ENCODE results near the gene GAL3ST1. TPM values are rescaled to one million over a fixed set of nuclear protein-coding genes. Genes with fewer than 3 reads are reported as not detected.

The GAL3ST1 gene
- total RNA-seq, 2 experiments from 2014 or later = not detected

GRCh38 chr22:30612789-30613188, 38.3 kb upstream of the GAL3ST1 start:
- no peaks in the 10 kb centered on the region for H4K20me1 ChIP-seq (ENCODE audit: insufficient read depth, low read length)
- H3K9me3 ChIP-seq (ENCODE audit: low read length) = no peaks in the 10 kb centered on the region
- TF ChIP-seq, protein P1, sequence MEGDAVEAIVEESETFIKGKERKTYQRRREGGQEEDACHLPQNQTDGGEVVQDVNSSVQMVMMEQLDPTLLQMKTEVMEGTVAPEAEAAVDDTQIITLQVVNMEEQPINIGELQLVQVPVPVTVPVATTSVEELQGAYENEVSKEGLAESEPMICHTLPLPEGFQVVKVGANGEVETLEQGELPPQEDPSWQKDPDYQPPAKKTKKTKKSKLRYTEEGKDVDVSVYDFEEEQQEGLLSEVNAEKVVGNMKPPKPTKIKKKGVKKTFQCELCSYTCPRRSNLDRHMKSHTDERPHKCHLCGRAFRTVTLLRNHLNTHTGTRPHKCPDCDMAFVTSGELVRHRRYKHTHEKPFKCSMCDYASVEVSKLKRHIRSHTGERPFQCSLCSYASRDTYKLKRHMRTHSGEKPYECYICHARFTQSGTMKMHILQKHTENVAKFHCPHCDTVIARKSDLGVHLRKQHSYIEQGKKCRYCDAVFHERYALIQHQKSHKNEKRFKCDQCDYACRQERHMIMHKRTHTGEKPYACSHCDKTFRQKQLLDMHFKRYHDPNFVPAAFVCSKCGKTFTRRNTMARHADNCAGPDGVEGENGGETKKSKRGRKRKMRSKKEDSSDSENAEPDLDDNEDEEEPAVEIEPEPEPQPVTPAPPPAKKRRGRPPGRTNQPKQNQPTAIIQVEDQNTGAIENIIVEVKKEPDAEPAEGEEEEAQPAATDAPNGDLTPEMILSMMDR (conservative IDR thresholded peaks at IDR 0.05; ENCODE audit: low read length) = no peak
- no peak for TF ChIP-seq EZH2phosphoT487 (IDR thresholded peaks at IDR 0.05; ENCODE audit: borderline replicate concordance, low read depth, low read length)
- intact Hi-C loops (cut with micrococcal nuclease; ENCODE audit: unreplicated experiment) = no loop called here
- no peak for DNase-seq (ENCODE audit: low spot score)
- H3K4me2 ChIP-seq (ENCODE audit: low read length) = no peak overlapping the region
- CTCF ChIA-PET (ENCODE audit: unreplicated experiment) = no interaction called here
- no peak overlapping the region for H3K4me3 ChIP-seq (ENCODE audit: low read depth, low read length, poor library complexity, severe bottlenecking)
- no peaks in the 10 kb centered on the region for H3K79me2 ChIP-seq (ENCODE audit: insufficient read depth, low read depth, low read length)
- no TSS peak for BruUV-seq (replicated peaks)
- H3K4me1 ChIP-seq (ENCODE audit: insufficient read depth, low read length, poor library complexity, severe bottlenecking) = peaks cover 13% of the 10 kb centered on the region
- no peaks in the 10 kb centered on the region for H3K36me3 ChIP-seq (ENCODE audit: insufficient read depth, low read length)
- POLR2A ChIA-PET = interaction anchor here (0.8 kb wide), 1 partner anchor 50 kb away, joined by 3 read pairs; no protein-coding TSS in a partner anchor
- H3K27ac ChIP-seq (ENCODE audit: low read depth, low read length, poor library complexity, severe bottlenecking) = no peak overlapping the region
- no peaks in the 10 kb centered on the region for H3K9me2 ChIP-seq (ENCODE audit: insufficient read depth, low read length)
- H2AFZ ChIP-seq (ENCODE audit: low read length) = no peak overlapping the region

- Histone ChIP-seq H3K9me2 (ENCODE audit: insufficient read depth, low read length) (no peaks in the 10 kb centered on the region), H2AFZ (ENCODE audit: low read length) (no peak overlapping the region), H3K79me2 (ENCODE audit: insufficient read depth, low read depth, low read length) (no peaks in the 10 kb centered on the region), H4K20me1 (ENCODE audit: insufficient read depth, low read length) (no peaks in the 10 kb centered on the region), H3K9me3 (ENCODE audit: low read length) (no peaks in the 10 kb centered on the region), H3K4me2 (ENCODE audit: low read length) (no peak overlapping the region), H3K36me3 (ENCODE audit: insufficient read depth, low read length) (no peaks in the 10 kb centered on the region), H3K4me3 (ENCODE audit: low read depth, low read length, poor library complexity, severe bottlenecking) (no peak overlapping the region), H3K27ac (ENCODE audit: low read depth, low read length, poor library complexity, severe bottlenecking) (no peak overlapping the region), H3K4me1 (ENCODE audit: insufficient read depth, low read length, poor library complexity, severe bottlenecking) (peaks cover 25% of the 10 kb centered on the region)
- no peak for DNase-seq (ENCODE audit: low spot score)
- no TSS peak for BruUV-seq (replicated peaks)
- CTCF ChIA-PET (ENCODE audit: unreplicated experiment) = no interaction called here
- POLR2A ChIA-PET = no interaction called here
- no peak for TF ChIP-seq EZH2phosphoT487 (IDR thresholded peaks at IDR 0.05; ENCODE audit: borderline replicate concordance, low read depth, low read length)
- TF ChIP-seq, protein P1 (conservative IDR thresholded peaks at IDR 0.05; ENCODE audit: low read length) = no peak
- intact Hi-C loops (cut with micrococcal nuclease; ENCODE audit: unreplicated experiment) = no loop called here
Measured at GRCh38 chr22:30611197-30611596, 36.7 kb upstream of the GAL3ST1 start.

GRCh38 chr22:30610299-30610698, 35.8 kb upstream of the GAL3ST1 start:
- no peak for TF ChIP-seq EZH2phosphoT487 (IDR thresholded peaks at IDR 0.05; ENCODE audit: borderline replicate concordance, low read depth, low read length)
- TF ChIP-seq, protein P1 (conservative IDR thresholded peaks at IDR 0.05; ENCODE audit: low read length) = no peak
- H4K20me1 ChIP-seq (ENCODE audit: insufficient read depth, low read length) = no peaks in the 10 kb centered on the region
- DNase-seq (ENCODE audit: low spot score) = no peak
- intact Hi-C loops (cut with micrococcal nuclease; ENCODE audit: unreplicated experiment) = no loop called here
- no peaks in the 10 kb centered on the region for H3K79me2 ChIP-seq (ENCODE audit: insufficient read depth, low read depth, low read length)
- no peak overlapping the region for H3K27ac ChIP-seq (ENCODE audit: low read depth, low read length, poor library complexity, severe bottlenecking)
- H3K4me3 ChIP-seq (ENCODE audit: low read depth, low read length, poor library complexity, severe bottlenecking) = no peak overlapping the region
- H3K4me2 ChIP-seq (ENCODE audit: low read length) = no peak overlapping the region
- no peaks in the 10 kb centered on the region for H3K36me3 ChIP-seq (ENCODE audit: insufficient read depth, low read length)
- CTCF ChIA-PET (ENCODE audit: unreplicated experiment) = no interaction called here
- POLR2A ChIA-PET = interaction anchor here (1.5 kb wide), 1 partner anchor 9 kb away, joined by 4 read pairs; no protein-coding TSS in a partner anchor
- no peak overlapping the region for H2AFZ ChIP-seq (ENCODE audit: low read length)
- no TSS peak for BruUV-seq (replicated peaks)
- H3K9me3 ChIP-seq (ENCODE audit: low read length) = no peaks in the 10 kb centered on the region
- H3K9me2 ChIP-seq (ENCODE audit: insufficient read depth, low read length) = no peaks in the 10 kb centered on the region
- peaks cover 34% of the 10 kb centered on the region for H3K4me1 ChIP-seq (ENCODE audit: insufficient read depth, low read length, poor library complexity, severe bottlenecking)
